Heart left ventricle (tissue), 13 donors: Measurements from ENCODE around the gene LARP4.

Source experiments
- POLR2A ChIP-seq, 2 donors: fragments of 450-650 bp; IDR thresholded peaks; one replicate each; pipeline ENCODE4 v1.6.1; 2017; ENCODE audit warnings: antibody characterized with exemption in 2 of 2, mild to moderate bottlenecking in 2 of 2, moderate library complexity in 2 of 2
- TF ChIP-seq, protein P1 (sequence below), 12 donors: fragments of 200-600 bp; sonication (generic) in 4 of 12; IDR thresholded peaks; one replicate each; pipeline versions ENCODE4 v1.5.0 to v1.8.0; 2018 to 2022; ENCODE audit warnings: antibody characterized with exemption in 12 of 12, mild to moderate bottlenecking in 5 of 12
- donor health status: ischemic (EF 13 %, LVEDD 7.1; RV severe dilation, severe dysfunction).
- donor health status: DM: no; HTN: yes; CAD: no.
- donor health status: DM: no; HTN: no; CAD: no.
- donor health status: ischemic (EF 25% LVEDD 6.9; RV normal size, moderate dysfunction).
- donor health status: ischemic (EF 25% LVEDD 5.7; RV mildly dilated, moderate dysfunction).
- donor health status: ischemic (EF 35%, LVEDD 5.7; RV mildly dilated, moderate dysfunction).
- donor health status: nonischemic (EF 11% LVEDD 7.7; RV severe dilation, severe dysfunction).
- donor health status: DM: yes; HTN: yes; CAD: no.
- donor health status: PGD.
- donor health status: ischemic (EF 29% LVEDD 5.4; RV normal size, mild dysfunction).
- donor health status: nonischemic (EF 23%, LVEDD 6.1; RV moderate dilation, normal function).

DNA sequence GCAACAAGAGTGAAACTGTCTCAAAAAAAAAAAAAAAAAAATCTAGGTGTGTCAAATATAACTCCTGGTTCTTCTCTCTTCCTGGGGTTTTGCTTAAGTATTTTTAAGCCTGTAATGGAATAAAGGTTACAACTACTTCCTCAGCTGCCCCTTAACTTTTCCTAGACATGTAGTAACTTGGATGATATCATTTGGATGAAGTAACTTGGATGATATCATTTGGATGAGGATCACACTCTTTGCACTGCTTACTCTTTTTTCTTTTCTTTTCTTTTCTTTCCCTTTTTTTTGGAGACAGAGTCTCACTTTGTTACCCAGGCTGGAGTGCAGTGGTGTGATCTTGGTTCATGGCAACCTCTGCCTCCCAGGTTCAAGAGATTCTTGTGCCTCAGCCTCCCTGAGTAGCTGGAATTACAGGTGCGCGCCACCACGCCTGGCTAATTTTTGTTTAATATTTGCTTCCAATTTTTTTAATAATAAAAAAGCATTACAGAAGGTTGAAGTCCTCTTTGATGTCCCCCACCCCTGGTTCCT is 3.5 kb upstream of the LARP4 start:
- TF ChIP-seq, protein P1, sequence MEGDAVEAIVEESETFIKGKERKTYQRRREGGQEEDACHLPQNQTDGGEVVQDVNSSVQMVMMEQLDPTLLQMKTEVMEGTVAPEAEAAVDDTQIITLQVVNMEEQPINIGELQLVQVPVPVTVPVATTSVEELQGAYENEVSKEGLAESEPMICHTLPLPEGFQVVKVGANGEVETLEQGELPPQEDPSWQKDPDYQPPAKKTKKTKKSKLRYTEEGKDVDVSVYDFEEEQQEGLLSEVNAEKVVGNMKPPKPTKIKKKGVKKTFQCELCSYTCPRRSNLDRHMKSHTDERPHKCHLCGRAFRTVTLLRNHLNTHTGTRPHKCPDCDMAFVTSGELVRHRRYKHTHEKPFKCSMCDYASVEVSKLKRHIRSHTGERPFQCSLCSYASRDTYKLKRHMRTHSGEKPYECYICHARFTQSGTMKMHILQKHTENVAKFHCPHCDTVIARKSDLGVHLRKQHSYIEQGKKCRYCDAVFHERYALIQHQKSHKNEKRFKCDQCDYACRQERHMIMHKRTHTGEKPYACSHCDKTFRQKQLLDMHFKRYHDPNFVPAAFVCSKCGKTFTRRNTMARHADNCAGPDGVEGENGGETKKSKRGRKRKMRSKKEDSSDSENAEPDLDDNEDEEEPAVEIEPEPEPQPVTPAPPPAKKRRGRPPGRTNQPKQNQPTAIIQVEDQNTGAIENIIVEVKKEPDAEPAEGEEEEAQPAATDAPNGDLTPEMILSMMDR (IDR thresholded peaks at IDR 0.05): no peak
- no peak for TF ChIP-seq POLR2A (IDR thresholded peaks at IDR 0.05)
